SK-N-SH (cell line): ENCODE data around the gene EPHB2. TPM values are rescaled to one million over a fixed set of nuclear protein-coding genes. Genes with fewer than 3 reads are reported as not detected.

Experiments
- CTCF ChIA-PET: fragments of 300-600, 350-600 bp; formaldehyde crosslinking; extraction: SDS; loops from one replicate; lab custom pipeline; 2021; lab: Yijun Ruan, JAX
- POLR2A ChIA-PET: fragments of 350-600 bp; sonication (Branson Sonifier 250); formaldehyde crosslinking; extraction: SDS; loops from one replicate; lab custom pipeline; 2020; ENCODE audit warnings: antibody characterized with exemption, inconsistent platforms; lab: Yijun Ruan, JAX
- DNase-seq: peaks from one replicate; pipeline ENCODE4 v3.0.0; 2012
- H2AFZ ChIP-seq: fragments of 200-600 bp; sonication (generic); 2 replicates; pipeline ENCODE4 v1.8.1; 2016; ENCODE audit warnings: antibody characterized with exemption, mild to moderate bottlenecking, low read depth
- H3F3A ChIP-seq: fragments of 200-600 bp; sonication (generic); replicated peaks from 2 replicates; pipeline ENCODE3; 2016; ENCODE audit warnings: antibody characterized with exemption, mild to moderate bottlenecking; ENCODE audit not compliant: insufficient read depth
- H3K27ac ChIP-seq, 2 experiments: fragments of 200-500 bp in 1 of 2; fragments of 200-600 bp in 1 of 2; sonication (Bioruptor generic) in 1 of 2; sonication (generic), shearing (Covaris generic) in 1 of 2; 2 replicates each; pipeline versions ENCODE4 v1.5.1 to v1.6.1; 2014 to 2016; ENCODE audit warnings: low read depth in 2 of 2, inconsistent platforms in 1 of 2, low read length in 1 of 2, mild to moderate bottlenecking in 1 of 2, mixed read lengths in 1 of 2
- H3K27me3 ChIP-seq: fragments of 200-600 bp; sonication (generic), shearing (Covaris generic); 2 replicates; pipeline ENCODE4 v1.6.1; 2016; ENCODE audit warnings: mixed run types; ENCODE audit not compliant: insufficient read depth
- H3K36me3 ChIP-seq, 2 experiments: fragments of 200-500 bp in 1 of 2; fragments of 200-600 bp in 1 of 2; sonication (Bioruptor generic) in 1 of 2; sonication (generic) in 1 of 2; replicated peaks in 1 of 2; 2 replicates each; pipeline versions ENCODE3 to v1.5.1; 2014 to 2016; ENCODE audit warnings: low read length in 1 of 2, mild to moderate bottlenecking in 1 of 2; ENCODE audit not compliant: insufficient read depth in 2 of 2, control insufficient read depth in 1 of 2
- H3K4me1 ChIP-seq, 2 experiments: fragments of 200-500 bp in 1 of 2; fragments of 200-600 bp in 1 of 2; sonication (Bioruptor generic) in 1 of 2; sonication (generic), shearing (Covaris generic) in 1 of 2; 2 replicates each; pipeline versions ENCODE4 v1.5.1 to v1.6.1; 2014 to 2016; ENCODE audit warnings: low read depth in 1 of 2, low read length in 1 of 2, mixed run types in 1 of 2; ENCODE audit not compliant: insufficient read depth in 2 of 2, control insufficient read depth in 1 of 2
- H3K4me2 ChIP-seq: fragments of 200-600 bp; sonication (generic), shearing (Covaris generic); 2 replicates; pipeline ENCODE4 v1.6.1; 2017; ENCODE audit warnings: mixed run types
- H3K4me3 ChIP-seq, 2 experiments: fragments of 200-500 bp in 1 of 2; fragments of 200-600 bp in 1 of 2; sonication (Bioruptor generic) in 1 of 2; sonication (generic), shearing (Covaris generic) in 1 of 2; 2 replicates each; pipeline versions ENCODE4 v1.5.1 to v1.8.1; 2014 to 2016; ENCODE audit warnings: low read depth in 2 of 2, inconsistent platforms in 1 of 2, low read length in 1 of 2, mild to moderate bottlenecking in 1 of 2, mixed read lengths in 1 of 2, moderate library complexity in 1 of 2
- H3K79me2 ChIP-seq: fragments of 200-600 bp; sonication (generic); 2 replicates; pipeline ENCODE4 v1.8.1; 2017; ENCODE audit warnings: mild to moderate bottlenecking; ENCODE audit not compliant: insufficient read depth
- H3K9ac ChIP-seq: fragments of 200-600 bp; sonication (generic); 2 replicates; pipeline ENCODE4 v1.6.1; 2017; ENCODE audit warnings: mixed run types
- H3K9me2 ChIP-seq: fragments of 200-600 bp; sonication (generic); 2 replicates; pipeline ENCODE4 v1.6.1; 2017; ENCODE audit warnings: mixed run types
- H3K9me3 ChIP-seq: fragments of 200-600 bp; sonication (generic); 2 replicates; pipeline ENCODE4 v1.6.1; 2017; ENCODE audit warnings: mixed run types, mild to moderate bottlenecking, moderate library complexity
- H4K20me1 ChIP-seq: fragments of 200-600 bp; sonication (generic); 2 replicates; pipeline ENCODE4 v1.6.1; 2017; ENCODE audit warnings: mild to moderate bottlenecking, mixed run types; ENCODE audit not compliant: insufficient read depth
- CTCF ChIP-seq: fragments of 200-600 bp; sonication (generic); IDR thresholded peaks from 2 replicates; pipeline ENCODE4 v1.6.1; 2017; ENCODE audit warnings: antibody characterized with exemption, mild to moderate bottlenecking, moderate library complexity
- FOXJ3 ChIP-seq: sonication (generic); formaldehyde crosslinking; IDR thresholded peaks from 2 replicates; pipeline ENCODE4 v1.5.1; 2020; ENCODE audit warnings: mild to moderate bottlenecking, missing genetic modification reagents
- GATA2 ChIP-seq: sonication (generic); formaldehyde crosslinking; IDR thresholded peaks from 2 replicates; pipeline ENCODE4 v1.5.0; 2020; ENCODE audit warnings: mild to moderate bottlenecking, missing genetic modification reagents
- MEF2A ChIP-seq: IDR thresholded peaks from 2 replicates; pipeline ENCODE4 v1.4.0; 2012; ENCODE audit warnings: low read depth, borderline replicate concordance
- MXI1 ChIP-seq: IDR thresholded peaks from 2 replicates; pipeline ENCODE4 v1.6.1; 2012; ENCODE audit warnings: mild to moderate bottlenecking, low read depth, low read length, improper control_type of control experiment
- NFIC ChIP-seq: IDR thresholded peaks from 2 replicates; pipeline ENCODE4 v1.4.0; 2012; ENCODE audit warnings: borderline replicate concordance
- NRF1 ChIP-seq: IDR thresholded peaks from 2 replicates; pipeline ENCODE4 v1.6.1; 2012; ENCODE audit warnings: low read depth, mild to moderate bottlenecking, low read length
- REST ChIP-seq: IDR thresholded peaks from 2 replicates; pipeline ENCODE4 v1.6.1; 2012; ENCODE audit warnings: mild to moderate bottlenecking, low read depth, low read length, moderate library complexity
- SIN3A ChIP-seq: IDR thresholded peaks from 2 replicates; pipeline ENCODE4 v1.6.1; 2012; ENCODE audit warnings: low read depth, mild to moderate bottlenecking, low read length, moderate library complexity, borderline replicate concordance
- USF2 ChIP-seq: fragments of 150-350 bp; IDR thresholded peaks from 2 replicates; pipeline ENCODE4 v1.6.1; 2017; ENCODE audit warnings: antibody characterized with exemption, low read length, low read depth, borderline replicate concordance
- ZBTB33 ChIP-seq: IDR thresholded peaks from 2 replicates; pipeline ENCODE4 v1.4.0; 2012; ENCODE audit warnings: low read depth, borderline replicate concordance
- WGBS: methylation state at CpG from one replicate; pipeline ENCODE4 v1.1.6; 2017; ENCODE audit warnings: low lambda C conversion rate; 5-methylcytosine and 5-hydroxymethylcytosine counted together
- polyA plus RNA-seq, 3 experiments: library from polyadenylated mRNA; depleted of rRNA; stranded (reverse); fragments of >200 nt; gene quantifications; 2 replicates each; pipeline ENCODE4 v1.2.3, GENCODE V29; 2012

Gene EPHB2
- polyA plus RNA-seq, 1 of the 3 experiments (the other 2 are of a cell fraction): 25.2 TPM

GRCh38 chr1:22778408-22778807 lies 67.8 kb downstream of the EPHB2 start:
- Histone ChIP-seq H3K36me3 (no peaks in the 10 kb centered on the region), H3K9ac (no peak overlapping the region), H3K9me3 (no peaks in the 10 kb centered on the region), H3K4me2 (no peak overlapping the region), H3K79me2 (peaks cover 21% of the 10 kb centered on the region; the same call in 1 of the 2 replicates), H3K4me1 (peaks cover 0 to 34% of the 10 kb centered on the region in 2 experiments; a peak in 1 of 4 replicates), H3F3A (no peaks in the 10 kb centered on the region), H3K9me2 (no peaks in the 10 kb centered on the region), H3K27ac (no peak overlapping the region)
- 100% methylated on average over 2 of the region's 2 CpGs for WGBS
- POLR2A ChIA-PET: no interaction called here
- TF ChIP-seq GATA2: no peak
- TF ChIP-seq, all 33 proteins: peak for 0
- DNase-seq: no peak
- Histone ChIP-seq H2AFZ (no peak overlapping the region), H3K27me3 (no peaks in the 10 kb centered on the region), H4K20me1 (peaks cover 11% of the 10 kb centered on the region; the same call in 1 of the 2 replicates), H3K4me3 (no peak overlapping the region)
- CTCF ChIA-PET: no interaction called here

- no peak overlapping the region for H2AFZ ChIP-seq
- TF ChIP-seq MXI1 (no peak), SIN3A (no peak), NFIC (no peak), ZBTB33 (no peak), FOXJ3 (CRISPR knock-in tag) (no peak), NRF1 (no peak), CTCF (no peak), USF2 (no peak), MEF2A (no peak), REST (no peak)
- H4K20me1 ChIP-seq: peaks cover 11% of the 10 kb centered on the region; the same call in 1 of the 2 replicates
- DNase-seq: no peak
- H3K4me1 ChIP-seq: peaks cover 0 to 34% of the 10 kb centered on the region in 2 experiments; a peak in 1 of 4 replicates
- no peaks in the 10 kb centered on the region for H3F3A ChIP-seq
- no peak overlapping the region for H3K9ac ChIP-seq
- H3K4me2 ChIP-seq: no peak overlapping the region
- H3K9me2 ChIP-seq: no peaks in the 10 kb centered on the region
- H3K4me3 ChIP-seq: no peak overlapping the region
- WGBS: 77% methylated on average over 6 of the region's 9 CpGs
- no peaks in the 10 kb centered on the region for H3K36me3 ChIP-seq
- ChIA-PET CTCF (no interaction called here), POLR2A (no interaction called here)
- H3K27ac ChIP-seq: no peak overlapping the region; a peak in 1 of 4 replicates
- peaks cover 21% of the 10 kb centered on the region; the same call in 1 of the 2 replicates for H3K79me2 ChIP-seq
- H3K9me3 ChIP-seq: no peaks in the 10 kb centered on the region
- H3K27me3 ChIP-seq: no peaks in the 10 kb centered on the region
Observed at GRCh38 chr1:22778862-22779520, 68.4 kb downstream of the EPHB2 start.
